Measurements from ENCODE around the gene SHISA2. TPM values are rescaled to one million over a fixed set of nuclear protein-coding genes. Genes with fewer than 3 reads are reported as not detected.

Gene SHISA2
- total RNA-seq, 1 experiment from 2014 or later: 20.5 TPM

GRCh38 chr13:26030331-26030730 is 21.5 kb downstream of the SHISA2 start:
- Mint-ChIP-seq H3K9me3 (peaks cover 22% of the 10 kb centered on the region), H3K4me3 (no peak overlapping the region), H3K4me1 (peaks cover 36% of the 10 kb centered on the region), H3K27ac (no peak overlapping the region), H3K27me3 (ENCODE audit: low read depth) (no peaks in the 10 kb centered on the region; the same call in 1 of the 2 replicates), H3K36me3 (peaks cover 15% of the 10 kb centered on the region)
- DNase-seq (ENCODE audit: low spot score): no peak
- no peak for TF ChIP-seq GABPB1 (CRISPR knock-in tag; IDR thresholded peaks at IDR 0.05)
- TF ChIP-seq GTF2I (CRISPR knock-in tag; conservative IDR thresholded peaks at IDR 0.05): no peak
- TF ChIP-seq SOX15 (CRISPR knock-in tag; IDR thresholded peaks at IDR 0.05): no peak
- no peak for TF ChIP-seq CBFB (CRISPR knock-in tag; IDR thresholded peaks at IDR 0.05; ENCODE audit: low read depth)
- no peak for TF ChIP-seq ZNF121 (CRISPR knock-in tag; IDR thresholded peaks at IDR 0.05)
- TF ChIP-seq STAT6 (CRISPR knock-in tag; conservative IDR thresholded peaks at IDR 0.05; ENCODE audit: low read depth): no peak
- POLR2A ChIA-PET: no interaction called here
- ATAC-seq: no peak
- CTCF ChIA-PET: no interaction called here

- Mint-ChIP-seq H3K27me3 (ENCODE audit: low read depth) (no peaks in the 10 kb centered on the region; the same call in 1 of the 2 replicates), H3K4me1 (peaks cover 41% of the 10 kb centered on the region), H3K36me3 (peaks cover 15% of the 10 kb centered on the region), H3K9me3 (peaks cover 22% of the 10 kb centered on the region), H3K4me3 (no peak overlapping the region), H3K27ac (no peak overlapping the region)
- no peak for TF ChIP-seq CDX4 (CRISPR knock-in tag; IDR thresholded peaks at IDR 0.05; ENCODE audit: borderline replicate concordance)
- TF ChIP-seq FOXK1 (CRISPR knock-in tag; IDR thresholded peaks at IDR 0.05): no peak
- no peak for TF ChIP-seq GTF2I (CRISPR knock-in tag; conservative IDR thresholded peaks at IDR 0.05)
- TF ChIP-seq GRHL2 (CRISPR knock-in tag; IDR thresholded peaks at IDR 0.05; ENCODE audit: insufficient replicate concordance, severe bottlenecking): no peak
- no peak for TF ChIP-seq SMAD3 (CRISPR knock-in tag; IDR thresholded peaks at IDR 0.05; ENCODE audit: borderline replicate concordance)
- TF ChIP-seq CREM (CRISPR knock-in tag; IDR thresholded peaks at IDR 0.05): no peak
- DNase-seq (ENCODE audit: low spot score): no peak
- ChIA-PET CTCF (interaction anchor here (5.6 kb wide), 1 partner anchor 7 kb away, joined by 35 read pairs; no protein-coding TSS in a partner anchor), POLR2A (no interaction called here)
- ATAC-seq: no peak
Observed at GRCh38 chr13:26029581-26030136, 22.2 kb downstream of the SHISA2 start.

GRCh38 chr13:26026211-26026610 is 25.6 kb downstream of the SHISA2 start:
- ChIA-PET CTCF (interaction anchor here (0.9 to 5.6 kb wide), 2 partner anchors 11 to 23 kb away, joined by 3 to 35 read pairs; no protein-coding TSS in a partner anchor), POLR2A (no interaction called here)
- no peak overlapping the region for H3K4me3 Mint-ChIP-seq
- ATAC-seq (no peak), DNase-seq (ENCODE audit: low spot score) (no peak)
- no peaks in the 10 kb centered on the region; the same call in 1 of the 2 replicates for H3K27me3 Mint-ChIP-seq (ENCODE audit: low read depth)
- no peak for TF ChIP-seq ZNF317 (CRISPR knock-in tag; IDR thresholded peaks at IDR 0.05; ENCODE audit: borderline replicate concordance, low read depth)
- TF ChIP-seq, protein P1, sequence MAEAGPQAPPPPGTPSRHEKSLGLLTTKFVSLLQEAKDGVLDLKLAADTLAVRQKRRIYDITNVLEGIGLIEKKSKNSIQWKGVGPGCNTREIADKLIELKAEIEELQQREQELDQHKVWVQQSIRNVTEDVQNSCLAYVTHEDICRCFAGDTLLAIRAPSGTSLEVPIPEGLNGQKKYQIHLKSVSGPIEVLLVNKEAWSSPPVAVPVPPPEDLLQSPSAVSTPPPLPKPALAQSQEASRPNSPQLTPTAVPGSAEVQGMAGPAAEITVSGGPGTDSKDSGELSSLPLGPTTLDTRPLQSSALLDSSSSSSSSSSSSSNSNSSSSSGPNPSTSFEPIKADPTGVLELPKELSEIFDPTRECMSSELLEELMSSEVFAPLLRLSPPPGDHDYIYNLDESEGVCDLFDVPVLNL (CRISPR knock-in tag; IDR thresholded peaks at IDR 0.05; ENCODE audit: borderline replicate concordance, low read depth): no peak
- TF ChIP-seq, protein P2, sequence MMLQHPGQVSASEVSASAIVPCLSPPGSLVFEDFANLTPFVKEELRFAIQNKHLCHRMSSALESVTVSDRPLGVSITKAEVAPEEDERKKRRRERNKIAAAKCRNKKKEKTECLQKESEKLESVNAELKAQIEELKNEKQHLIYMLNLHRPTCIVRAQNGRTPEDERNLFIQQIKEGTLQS (CRISPR knock-in tag; conservative IDR thresholded peaks at IDR 0.05): no peak
- TF ChIP-seq ZNF263 (CRISPR knock-in tag; IDR thresholded peaks at IDR 0.05; ENCODE audit: low read depth): no peak
- no peak for TF ChIP-seq OVOL2 (CRISPR knock-in tag; IDR thresholded peaks at IDR 0.05; ENCODE audit: borderline replicate concordance)
- TF ChIP-seq, protein P3, sequence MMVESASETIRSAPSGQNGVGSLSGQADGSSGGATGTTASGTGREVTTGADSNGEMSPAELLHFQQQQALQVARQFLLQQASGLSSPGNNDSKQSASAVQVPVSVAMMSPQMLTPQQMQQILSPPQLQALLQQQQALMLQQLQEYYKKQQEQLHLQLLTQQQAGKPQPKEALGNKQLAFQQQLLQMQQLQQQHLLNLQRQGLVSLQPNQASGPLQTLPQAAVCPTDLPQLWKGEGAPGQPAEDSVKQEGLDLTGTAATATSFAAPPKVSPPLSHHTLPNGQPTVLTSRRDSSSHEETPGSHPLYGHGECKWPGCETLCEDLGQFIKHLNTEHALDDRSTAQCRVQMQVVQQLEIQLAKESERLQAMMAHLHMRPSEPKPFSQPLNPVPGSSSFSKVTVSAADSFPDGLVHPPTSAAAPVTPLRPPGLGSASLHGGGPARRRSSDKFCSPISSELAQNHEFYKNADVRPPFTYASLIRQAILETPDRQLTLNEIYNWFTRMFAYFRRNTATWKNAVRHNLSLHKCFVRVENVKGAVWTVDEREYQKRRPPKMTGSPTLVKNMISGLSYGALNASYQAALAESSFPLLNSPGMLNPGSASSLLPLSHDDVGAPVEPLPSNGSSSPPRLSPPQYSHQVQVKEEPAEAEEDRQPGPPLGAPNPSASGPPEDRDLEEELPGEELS (CRISPR knock-in tag; IDR thresholded peaks at IDR 0.05): no peak
- no peak overlapping the region for H3K27ac Mint-ChIP-seq
- H3K9me3 Mint-ChIP-seq: peaks cover 12% of the 10 kb centered on the region
- H3K4me1 Mint-ChIP-seq: peaks cover 34% of the 10 kb centered on the region
- peaks cover 8% of the 10 kb centered on the region for H3K36me3 Mint-ChIP-seq

Data from WTC11 (cell line).